GM12801 (cell line): Measurements from ENCODE around the gene TMEM147.

Experiments used
- CTCF ChIP-seq: IDR thresholded peaks from one replicate; pipeline ENCODE4 v1.5.1; 2011; ENCODE audit warnings: control low read depth; ENCODE audit not compliant: insufficient read length; ENCODE audit errors: extremely low read depth

Gene TMEM147

GRCh38 chr19:35512831-35513627 lies 32.4 kb upstream of the TMEM147 start:
- no peak for TF ChIP-seq CTCF

GRCh38 chr19:35513628-35514281 lies 31.7 kb upstream of the TMEM147 start, which contains the start of gene DMKN:
TSS of gene DMKN (minus strand) at chr19:35513649. CDS start at chr19:35513475, 174 bp downstream.
- no peak for TF ChIP-seq CTCF

- TF ChIP-seq CTCF = no peak
These were observed 31.1 kb upstream of the TMEM147 start for GRCh38 chr19:35514282-35514809.

- no peak for TF ChIP-seq CTCF
These were observed 29.1 kb upstream of the TMEM147 start for GRCh38 chr19:35516310-35516709.

GRCh38 chr19:35517342-35517741 lies 28.1 kb upstream of the TMEM147 start:
- TF ChIP-seq CTCF = no peak

GRCh38 chr19:35518313-35518712 lies 27.1 kb upstream of the TMEM147 start:
- no peak for TF ChIP-seq CTCF

- no peak for TF ChIP-seq CTCF
These were observed 26.1 kb upstream of the TMEM147 start for GRCh38 chr19:35519291-35519690.
